DND-41 (cell line): ENCODE measurements around the gene LSG1.

Experiments
- ATAC-seq: fragments of 200-7000 bp; cut with Tn5 transposase; 3 replicates; pipeline ENCODE4 v1.9.1; 2021; ENCODE audit warnings: low read depth; ENCODE audit not compliant: insufficient read depth
- DNase-seq: peaks from one replicate; pipeline ENCODE4 v3.0.0-alpha.2; 2020
- H2AFZ ChIP-seq: 2 replicates; pipeline ENCODE4 v1.6.0; 2012; ENCODE audit warnings: low read depth, low read length
- H3K27ac ChIP-seq: 2 replicates; pipeline ENCODE4 v1.5.1; 2012; ENCODE audit warnings: low read length, inconsistent platforms
- H3K27me3 ChIP-seq: fragments of 200-600 bp; sonication (generic); 2 replicates; pipeline ENCODE4 v1.6.0; 2012; ENCODE audit warnings: low read length, mild to moderate bottlenecking, inconsistent platforms; ENCODE audit not compliant: insufficient read depth, poor library complexity
- H3K36me3 ChIP-seq: 2 replicates; pipeline ENCODE4 v1.5.1; 2012; ENCODE audit warnings: low read length, inconsistent platforms; ENCODE audit not compliant: insufficient read depth
- H3K4me1 ChIP-seq: 2 replicates; pipeline ENCODE4 v1.5.1; 2012; ENCODE audit warnings: mild to moderate bottlenecking, low read length; ENCODE audit not compliant: insufficient read depth
- H3K4me2 ChIP-seq: 2 replicates; pipeline ENCODE4 v1.6.0; 2012; ENCODE audit warnings: mild to moderate bottlenecking, moderate library complexity, low read length, inconsistent platforms; ENCODE audit not compliant: insufficient read depth
- H3K4me3 ChIP-seq, 2 experiments: fragments of 200-600 bp in 1 of 2; shearing (Covaris generic) in 1 of 2; 2 replicates each; pipeline ENCODE4 v1.5.1; 2012 to 2016; ENCODE audit warnings: inconsistent platforms in 2 of 2, low read length in 2 of 2, mild to moderate bottlenecking in 2 of 2, low read depth in 1 of 2, moderate library complexity in 1 of 2
- H3K79me2 ChIP-seq: 2 replicates; pipeline ENCODE4 v1.6.0; 2012; ENCODE audit warnings: low read length, inconsistent platforms; ENCODE audit not compliant: insufficient read depth
- H3K9ac ChIP-seq: 2 replicates; pipeline ENCODE4 v1.6.0; 2012; ENCODE audit warnings: low read depth, mild to moderate bottlenecking, inconsistent platforms, low read length, moderate library complexity
- H3K9me3 ChIP-seq: 2 replicates; pipeline ENCODE4 v1.5.1; 2012; ENCODE audit warnings: low read length, moderate library complexity, mild to moderate bottlenecking, inconsistent platforms; ENCODE audit not compliant: insufficient read depth, severe bottlenecking
- H4K20me1 ChIP-seq: 2 replicates; pipeline ENCODE4 v1.6.0; 2012; ENCODE audit warnings: low read length; ENCODE audit not compliant: insufficient read depth
- EZH2 ChIP-seq: IDR thresholded peaks from 3 replicates; pipeline ENCODE4 v1.6.1; 2012; ENCODE audit warnings: borderline replicate concordance, low read depth, mild to moderate bottlenecking, moderate library complexity, low read length, inconsistent platforms; ENCODE audit not compliant: severe bottlenecking
- TF ChIP-seq, protein P1 (sequence below): IDR thresholded peaks from 2 replicates; pipeline ENCODE4 v1.5.1; 2012; ENCODE audit warnings: borderline replicate concordance, low read length, moderate library complexity, mild to moderate bottlenecking; ENCODE audit not compliant: poor library complexity, severe bottlenecking; ENCODE audit errors: extremely low read depth

Gene LSG1

DNA sequence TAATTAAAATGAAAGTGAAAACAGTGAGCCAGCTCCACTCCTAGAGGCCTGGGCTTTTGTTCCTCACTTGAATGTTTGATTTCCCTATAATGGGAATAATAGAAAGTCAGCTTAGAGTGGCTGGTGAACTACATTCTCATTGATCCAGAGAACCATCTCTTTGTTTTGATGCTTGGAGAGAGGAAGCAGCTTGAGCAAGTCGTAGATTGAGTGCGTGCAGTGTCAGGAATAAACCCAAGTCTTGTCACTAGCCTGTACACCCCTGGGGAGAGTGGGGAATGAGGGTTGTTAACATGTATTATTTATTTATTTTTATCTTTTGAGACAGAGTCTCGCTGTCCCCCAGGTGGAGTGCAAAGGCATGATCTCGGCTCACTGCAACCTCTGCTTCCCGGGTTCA lies 885 bp upstream of the LSG1 start:
- Histone ChIP-seq H3K9me3 (no peaks in the 10 kb centered on the region), H3K4me3 (peak overlapping the region; percentile 64 to 68; a peak in 3 of 4 replicates), H3K4me1 (peaks cover 24% of the 10 kb centered on the region), H2AFZ (peak overlapping the region; percentile 92), H3K27me3 (no peaks in the 10 kb centered on the region), H3K27ac (peak overlapping the region; percentile 93; the same call in 1 of the 2 replicates), H3K79me2 (peaks cover 42% of the 10 kb centered on the region), H3K9ac (peak overlapping the region; percentile 65), H3K36me3 (peaks cover 18% of the 10 kb centered on the region), H4K20me1 (peaks cover 14% of the 10 kb centered on the region), H3K4me2 (peak overlapping the region; percentile 99)
- DNase-seq = no peak
- no peak for ATAC-seq
- TF ChIP-seq, protein P1, sequence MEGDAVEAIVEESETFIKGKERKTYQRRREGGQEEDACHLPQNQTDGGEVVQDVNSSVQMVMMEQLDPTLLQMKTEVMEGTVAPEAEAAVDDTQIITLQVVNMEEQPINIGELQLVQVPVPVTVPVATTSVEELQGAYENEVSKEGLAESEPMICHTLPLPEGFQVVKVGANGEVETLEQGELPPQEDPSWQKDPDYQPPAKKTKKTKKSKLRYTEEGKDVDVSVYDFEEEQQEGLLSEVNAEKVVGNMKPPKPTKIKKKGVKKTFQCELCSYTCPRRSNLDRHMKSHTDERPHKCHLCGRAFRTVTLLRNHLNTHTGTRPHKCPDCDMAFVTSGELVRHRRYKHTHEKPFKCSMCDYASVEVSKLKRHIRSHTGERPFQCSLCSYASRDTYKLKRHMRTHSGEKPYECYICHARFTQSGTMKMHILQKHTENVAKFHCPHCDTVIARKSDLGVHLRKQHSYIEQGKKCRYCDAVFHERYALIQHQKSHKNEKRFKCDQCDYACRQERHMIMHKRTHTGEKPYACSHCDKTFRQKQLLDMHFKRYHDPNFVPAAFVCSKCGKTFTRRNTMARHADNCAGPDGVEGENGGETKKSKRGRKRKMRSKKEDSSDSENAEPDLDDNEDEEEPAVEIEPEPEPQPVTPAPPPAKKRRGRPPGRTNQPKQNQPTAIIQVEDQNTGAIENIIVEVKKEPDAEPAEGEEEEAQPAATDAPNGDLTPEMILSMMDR = no peak

DNA sequence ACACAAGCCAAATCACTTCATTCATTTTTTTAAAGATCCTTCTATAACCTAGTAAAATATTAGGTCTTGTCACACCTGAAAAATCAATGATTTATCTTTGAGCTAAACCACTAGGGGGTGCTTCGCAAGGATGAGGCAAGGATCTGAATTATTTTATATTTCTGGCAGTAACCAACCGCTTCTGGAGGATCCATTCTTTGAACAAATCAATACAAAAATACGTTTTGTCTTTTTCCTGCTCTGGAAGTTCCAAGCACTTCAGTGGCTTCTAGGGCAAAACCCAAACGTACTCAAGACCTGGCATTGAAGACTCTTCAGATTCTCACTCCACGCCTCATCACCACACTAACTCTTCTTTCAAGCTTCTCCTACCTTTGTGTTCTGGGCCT lies 486 bp downstream of the LSG1 start:
- peak overlapping the region; percentile 99 for H3K4me2 ChIP-seq
- DNase-seq (peak; percentile 14), ATAC-seq (peak; percentile 16; the same call in 2 of the 3 replicates)
- peak overlapping the region; percentile 64 to 68 for H3K4me3 ChIP-seq
- no peaks in the 10 kb centered on the region for H3K27me3 ChIP-seq
- H4K20me1 ChIP-seq = peaks cover 14% of the 10 kb centered on the region
- peaks cover 25% of the 10 kb centered on the region for H3K36me3 ChIP-seq
- peaks cover 24% of the 10 kb centered on the region for H3K4me1 ChIP-seq
- peak overlapping the region; percentile 92 for H2AFZ ChIP-seq
- no peaks in the 10 kb centered on the region for H3K9me3 ChIP-seq
- TF ChIP-seq EZH2 = no peak
- TF ChIP-seq, protein P1 = peak; percentile 63
- H3K27ac ChIP-seq = peak overlapping the region; percentile 93
- H3K79me2 ChIP-seq = peaks cover 45% of the 10 kb centered on the region
- peak overlapping the region; percentile 65 for H3K9ac ChIP-seq

GRCh38 chr3:194667363-194667762 lies 4.6 kb downstream of the LSG1 start:
- no peak for TF ChIP-seq EZH2
- TF ChIP-seq, protein P1 = no peak
- Histone ChIP-seq H3K36me3 (peaks cover 59% of the 10 kb centered on the region), H3K4me1 (peaks cover 17% of the 10 kb centered on the region), H4K20me1 (peaks cover 16% of the 10 kb centered on the region), H3K4me3 (no peak overlapping the region), H3K79me2 (peaks cover 47% of the 10 kb centered on the region), H3K27me3 (no peaks in the 10 kb centered on the region), H3K9ac (no peak overlapping the region), H3K4me2 (no peak overlapping the region), H3K9me3 (no peaks in the 10 kb centered on the region), H2AFZ (no peak overlapping the region), H3K27ac (no peak overlapping the region)
- ATAC-seq (no peak), DNase-seq (no peak)

DNA sequence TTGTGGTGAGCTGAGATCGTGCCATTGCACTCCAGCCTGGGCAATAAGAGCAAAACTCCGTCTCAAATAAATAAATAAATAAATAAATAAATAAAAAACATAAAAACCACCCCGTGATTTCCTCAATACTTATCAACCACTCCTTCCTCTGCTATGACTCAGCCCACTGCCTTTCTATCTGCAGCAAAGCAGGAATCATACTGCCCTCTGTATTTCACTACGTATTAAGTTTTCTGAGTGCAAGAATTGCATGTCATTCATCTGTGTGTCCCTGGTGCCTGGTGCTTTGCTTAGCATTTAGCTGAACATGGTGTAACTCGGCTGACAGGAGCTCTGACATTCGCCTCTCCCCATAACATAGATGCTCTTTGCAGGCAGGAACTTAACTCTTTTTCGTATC lies 7.1 kb downstream of the LSG1 start:
- H3K9me3 ChIP-seq = no peaks in the 10 kb centered on the region
- no peak overlapping the region for H3K9ac ChIP-seq
- H2AFZ ChIP-seq = no peak overlapping the region
- no peak overlapping the region for H3K4me3 ChIP-seq
- no peak overlapping the region for H3K27ac ChIP-seq
- peaks cover 8% of the 10 kb centered on the region for H4K20me1 ChIP-seq
- no peaks in the 10 kb centered on the region for H3K27me3 ChIP-seq
- peaks cover 27% of the 10 kb centered on the region for H3K79me2 ChIP-seq
- TF ChIP-seq, protein P1 = no peak
- no peak for DNase-seq
- ATAC-seq = no peak
- H3K4me1 ChIP-seq = peaks cover 1% of the 10 kb centered on the region
- H3K36me3 ChIP-seq = peaks cover 78% of the 10 kb centered on the region
- H3K4me2 ChIP-seq = no peak overlapping the region
